C4-2B (cell line): ENCODE measurements around the gene AGBL1.

Experiments used
- H3K27ac ChIP-seq: fragments of 450-650 bp; 2 replicates; pipeline ENCODE4 v1.5.1; 2017
- ZFX ChIP-seq: fragments of 450-650 bp; IDR thresholded peaks from 2 replicates; pipeline ENCODE4 v1.6.1; 2017
- TF ChIP-seq, protein P1 (sequence below): fragments of 450-650 bp; conservative IDR thresholded peaks from 2 replicates; pipeline ENCODE4 v1.5.1; 2017; ENCODE audit warnings: mild to moderate bottlenecking

The AGBL1 gene

DNA sequence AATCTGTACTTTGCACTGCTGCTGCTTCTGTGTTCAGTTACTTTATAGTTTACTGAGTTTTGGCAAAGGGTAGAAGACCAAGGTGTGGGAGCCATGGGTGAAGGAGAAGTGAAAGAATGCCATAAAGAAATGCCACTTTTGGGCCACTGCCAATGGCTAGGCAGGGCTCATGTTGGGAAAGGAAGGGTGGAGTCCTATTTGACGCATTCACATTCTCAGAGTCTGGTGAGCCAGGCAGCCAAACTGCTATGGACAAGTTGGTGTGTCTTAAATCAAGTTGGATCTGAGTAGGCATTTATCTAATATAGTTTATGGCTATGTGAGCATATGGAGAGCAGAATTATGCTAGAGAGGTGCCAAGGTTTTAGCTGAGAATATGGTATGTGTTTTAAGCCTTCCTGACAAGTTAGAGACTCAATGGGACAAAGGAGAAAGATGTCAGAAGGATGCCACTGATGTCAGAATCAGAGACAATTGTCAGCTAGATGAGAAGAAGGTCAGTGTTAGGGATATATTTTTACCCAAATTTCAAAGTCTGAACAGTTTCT lies 296.1 kb downstream of the AGBL1 start:
- TF ChIP-seq, protein P1, sequence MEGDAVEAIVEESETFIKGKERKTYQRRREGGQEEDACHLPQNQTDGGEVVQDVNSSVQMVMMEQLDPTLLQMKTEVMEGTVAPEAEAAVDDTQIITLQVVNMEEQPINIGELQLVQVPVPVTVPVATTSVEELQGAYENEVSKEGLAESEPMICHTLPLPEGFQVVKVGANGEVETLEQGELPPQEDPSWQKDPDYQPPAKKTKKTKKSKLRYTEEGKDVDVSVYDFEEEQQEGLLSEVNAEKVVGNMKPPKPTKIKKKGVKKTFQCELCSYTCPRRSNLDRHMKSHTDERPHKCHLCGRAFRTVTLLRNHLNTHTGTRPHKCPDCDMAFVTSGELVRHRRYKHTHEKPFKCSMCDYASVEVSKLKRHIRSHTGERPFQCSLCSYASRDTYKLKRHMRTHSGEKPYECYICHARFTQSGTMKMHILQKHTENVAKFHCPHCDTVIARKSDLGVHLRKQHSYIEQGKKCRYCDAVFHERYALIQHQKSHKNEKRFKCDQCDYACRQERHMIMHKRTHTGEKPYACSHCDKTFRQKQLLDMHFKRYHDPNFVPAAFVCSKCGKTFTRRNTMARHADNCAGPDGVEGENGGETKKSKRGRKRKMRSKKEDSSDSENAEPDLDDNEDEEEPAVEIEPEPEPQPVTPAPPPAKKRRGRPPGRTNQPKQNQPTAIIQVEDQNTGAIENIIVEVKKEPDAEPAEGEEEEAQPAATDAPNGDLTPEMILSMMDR, result no peak
- no peak for TF ChIP-seq ZFX
- H3K27ac ChIP-seq, result no peak overlapping the region

DNA sequence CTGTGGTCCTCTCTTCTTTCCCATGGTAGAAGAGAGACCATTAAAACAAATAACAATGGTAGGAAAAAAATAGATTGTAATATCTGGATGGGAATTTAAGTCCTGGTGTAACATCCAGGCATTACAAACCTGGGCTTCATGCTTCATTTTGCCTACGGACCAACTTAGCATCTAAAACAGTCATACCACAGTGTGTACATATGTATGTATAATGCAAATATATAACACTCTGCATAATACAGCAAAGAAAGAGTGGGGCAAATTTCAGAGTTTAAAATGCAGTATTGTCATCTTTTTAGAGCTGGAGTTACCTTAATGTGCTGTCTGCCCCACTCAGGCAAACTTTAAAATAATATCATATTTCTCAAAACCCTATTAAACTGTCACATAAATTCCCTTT lies 298.2 kb downstream of the AGBL1 start:
- TF ChIP-seq ZFX, result no peak
- TF ChIP-seq, protein P1, result no peak
- no peak overlapping the region for H3K27ac ChIP-seq

DNA sequence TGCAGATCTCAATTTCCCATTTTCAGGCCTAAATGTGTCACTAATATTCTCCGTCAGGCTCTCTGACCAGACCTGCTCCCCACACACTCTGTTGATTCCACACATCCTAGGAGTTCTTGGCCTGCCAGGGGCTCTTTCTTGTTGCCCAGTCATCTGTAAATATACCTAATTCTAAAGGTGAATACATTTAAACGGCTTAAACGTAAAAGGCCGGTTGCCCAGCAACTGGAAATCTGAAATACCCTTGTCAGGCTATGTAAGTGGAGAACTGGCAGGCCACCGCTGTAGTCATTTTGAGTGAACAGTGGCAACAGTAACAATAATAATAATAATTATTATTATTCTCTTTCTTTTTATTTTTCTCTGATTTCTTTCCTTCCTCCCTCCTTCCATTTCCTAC lies 302.7 kb downstream of the AGBL1 start:
- no peak overlapping the region for H3K27ac ChIP-seq
- TF ChIP-seq, protein P1, result no peak
- no peak for TF ChIP-seq ZFX

DNA sequence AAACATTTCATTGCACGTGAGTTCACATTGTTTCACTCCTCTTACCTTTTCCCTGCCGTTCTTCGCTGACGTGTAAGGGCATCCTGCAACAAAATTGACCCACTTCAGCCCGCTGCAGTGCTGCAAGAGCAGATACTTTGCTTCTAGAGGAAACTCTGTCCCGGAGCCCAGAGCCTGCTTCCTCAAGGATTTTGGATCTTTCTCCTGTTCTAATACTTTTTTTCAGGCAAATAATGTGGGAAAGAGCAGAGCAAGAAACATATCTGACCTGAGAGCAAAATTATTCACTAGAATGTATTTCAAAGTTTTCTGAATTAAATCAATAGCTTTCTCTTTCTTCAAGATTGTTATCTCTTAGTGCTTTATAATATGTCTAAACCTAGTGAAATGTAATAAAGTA lies 303.9 kb downstream of the AGBL1 start:
- TF ChIP-seq ZFX, result no peak
- TF ChIP-seq, protein P1, result no peak

DNA sequence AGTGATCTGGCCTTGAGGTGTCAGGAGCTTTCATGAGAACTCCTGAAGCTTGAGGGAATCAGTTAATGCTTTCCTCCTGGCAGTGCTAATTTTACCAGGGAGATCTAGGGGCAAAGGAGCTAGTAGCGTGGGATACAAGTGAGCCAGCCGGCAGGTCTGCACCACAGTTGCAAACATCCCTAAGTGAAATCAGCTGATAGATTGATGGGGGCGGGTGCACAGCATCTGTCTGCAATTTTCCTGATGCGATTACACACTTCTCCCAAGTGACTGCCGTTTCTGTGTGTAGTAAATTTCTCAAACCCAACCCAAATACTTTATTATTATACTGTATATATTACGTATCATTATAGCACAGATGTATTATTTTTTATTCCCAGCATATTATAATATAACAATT lies 304.5 kb downstream of the AGBL1 start:
- H3K27ac ChIP-seq, result no peak overlapping the region
- TF ChIP-seq, protein P1, result no peak
- TF ChIP-seq ZFX, result no peak

More for the DNA sequence above, 303.9 kb downstream of the AGBL1 start:
- H3K27ac ChIP-seq, result no peak overlapping the region

DNA sequence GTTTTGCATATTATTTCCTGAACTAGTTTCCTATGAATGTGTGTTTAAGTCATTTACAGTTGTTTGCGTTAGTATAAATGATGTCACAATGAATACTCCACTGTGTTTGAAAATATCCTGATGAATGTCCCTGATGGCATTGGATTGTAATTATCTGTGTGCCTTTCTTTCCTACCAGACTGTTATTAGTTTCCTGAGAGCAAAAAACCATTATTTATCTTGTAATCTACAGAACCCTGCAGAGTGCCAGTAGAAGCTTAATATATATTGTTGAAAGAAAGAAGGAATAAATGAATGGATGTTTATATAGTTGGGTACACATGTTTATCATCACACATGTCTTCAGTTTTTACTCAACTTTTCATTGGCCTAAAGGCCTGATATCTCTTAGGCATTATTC lies 312.6 kb downstream of the AGBL1 start:
- TF ChIP-seq, protein P1, result no peak
- no peak for TF ChIP-seq ZFX

DNA sequence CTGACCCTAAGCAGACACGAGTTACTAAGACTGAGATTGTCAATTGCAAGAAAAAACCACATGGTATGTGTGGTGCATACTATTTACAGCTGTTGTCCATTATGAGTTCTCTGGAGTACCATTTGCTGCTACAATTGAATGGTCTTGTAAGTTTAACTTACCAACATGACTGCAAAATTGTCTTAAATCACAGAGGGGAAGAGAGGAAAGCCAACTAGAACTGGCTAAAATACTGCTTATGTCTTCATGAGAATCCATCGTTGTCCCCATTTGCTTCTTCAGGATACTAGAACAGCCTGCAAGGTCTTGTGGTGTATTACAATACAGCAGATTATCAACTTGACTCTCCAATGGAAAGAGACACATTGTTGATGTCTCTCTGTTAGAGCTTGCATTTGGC lies 313.2 kb downstream of the AGBL1 start:
- no peak for TF ChIP-seq ZFX
- TF ChIP-seq, protein P1, result no peak
- no peak overlapping the region for H3K27ac ChIP-seq

More for the DNA sequence above, 312.6 kb downstream of the AGBL1 start:
- H3K27ac ChIP-seq, result no peak overlapping the region
